ELR (cell line): ENCODE data around the gene RNF41.

Experiments
- DNase-seq: peaks from one replicate; pipeline ENCODE4 v3.0.0-alpha.2; 2015; ENCODE audit warnings: low read depth

Gene RNF41

GRCh38 chr12:56208006-56208405 lies 13.7 kb downstream of the RNF41 start:
- no peak for DNase-seq

DNA sequence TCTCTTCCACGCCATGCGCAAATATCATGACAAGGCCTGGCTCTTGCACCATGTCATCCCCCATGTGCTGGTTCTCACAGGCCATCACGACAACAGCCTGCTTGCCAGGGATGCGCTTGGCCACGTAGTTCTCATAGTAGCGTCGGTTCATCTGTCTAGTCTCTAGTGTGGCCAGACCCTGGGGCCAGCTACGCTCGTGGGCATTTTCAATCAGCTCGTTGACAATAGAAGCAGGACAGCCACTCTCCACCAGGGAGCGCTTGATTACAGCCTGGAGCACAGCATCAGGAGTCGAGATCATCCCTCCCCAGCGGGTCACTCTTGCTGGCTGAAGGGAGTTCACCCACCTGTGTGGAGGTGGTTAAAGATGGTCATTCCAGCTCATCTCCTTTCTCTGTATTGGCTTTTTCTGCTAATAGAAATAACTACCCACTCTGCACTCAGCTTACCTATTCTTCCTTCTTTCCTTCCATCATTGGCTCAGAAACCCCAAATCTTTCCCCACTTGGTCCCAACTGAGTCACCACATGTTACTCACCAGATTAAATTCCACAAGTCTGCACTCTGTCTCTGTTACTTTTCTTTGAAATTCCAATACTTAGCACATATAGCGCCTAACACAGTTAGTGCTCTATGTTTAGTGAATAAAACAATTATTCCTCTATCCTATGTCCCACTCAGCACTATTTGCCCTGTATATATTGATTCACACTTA lies 15.1 kb downstream of the RNF41 start:
- peak; percentile 76 for DNase-seq

GRCh38 chr12:56205445-56205844 lies 16.3 kb downstream of the RNF41 start:
- DNase-seq = no peak

DNA sequence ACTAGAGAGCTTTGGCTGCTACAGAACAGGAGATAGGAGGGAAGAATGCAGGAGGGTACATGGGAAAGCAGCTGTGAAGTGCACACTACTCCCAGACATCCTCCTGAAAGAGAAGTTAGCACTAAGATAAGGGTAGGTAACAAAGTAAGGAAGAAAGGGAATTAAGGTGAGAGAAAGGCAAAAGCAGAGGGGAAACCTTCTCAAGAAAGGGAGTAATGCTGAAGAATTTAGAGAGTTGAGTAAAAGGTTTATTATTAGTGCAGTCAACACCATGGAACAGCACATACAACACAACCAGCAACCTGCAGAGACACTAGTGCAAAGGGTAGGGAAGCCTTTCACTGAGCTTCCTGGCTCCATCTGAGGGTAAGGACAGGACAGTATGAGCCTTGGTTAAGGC lies 17.4 kb downstream of the RNF41 start:
- DNase-seq = no peak

DNA sequence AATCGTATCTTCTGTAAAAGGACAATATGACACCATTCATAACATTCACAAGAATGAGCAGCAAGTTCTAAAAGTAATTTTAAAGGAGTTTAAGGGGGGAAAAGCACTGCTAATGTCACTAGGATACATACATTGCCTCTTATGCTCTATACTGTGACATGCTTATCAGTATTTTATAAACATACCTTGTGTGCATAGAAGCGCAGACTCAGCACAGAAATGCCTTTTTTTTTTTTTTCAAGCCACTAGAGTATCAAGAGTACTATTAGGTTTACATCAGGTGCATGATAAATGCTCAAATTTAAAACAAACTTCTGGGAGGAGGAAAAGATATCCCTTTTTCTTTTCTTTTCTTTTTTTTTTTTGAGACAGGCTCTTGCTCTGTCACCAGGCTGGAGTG lies 18.9 kb downstream of the RNF41 start:
- no peak for DNase-seq

DNA sequence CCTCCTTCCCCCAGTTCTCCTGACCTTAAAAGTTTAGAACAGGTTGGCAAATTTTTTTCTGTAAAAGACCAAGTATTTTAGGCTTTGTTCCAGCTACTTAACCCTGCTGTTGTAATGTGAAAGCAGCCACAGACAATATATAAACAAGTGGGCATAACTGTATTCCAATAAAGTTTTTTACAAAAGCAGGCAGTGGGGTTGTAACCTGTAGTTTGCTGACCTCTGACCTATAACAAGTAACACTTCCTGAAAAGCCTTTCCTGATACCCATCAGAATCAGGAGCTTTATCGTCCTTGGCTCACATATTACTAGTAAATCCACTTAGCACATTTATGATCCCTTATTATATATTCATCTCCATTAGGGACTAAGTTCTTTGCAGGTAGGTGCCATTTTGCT lies 19.4 kb downstream of the RNF41 start:
- DNase-seq = no peak

DNA sequence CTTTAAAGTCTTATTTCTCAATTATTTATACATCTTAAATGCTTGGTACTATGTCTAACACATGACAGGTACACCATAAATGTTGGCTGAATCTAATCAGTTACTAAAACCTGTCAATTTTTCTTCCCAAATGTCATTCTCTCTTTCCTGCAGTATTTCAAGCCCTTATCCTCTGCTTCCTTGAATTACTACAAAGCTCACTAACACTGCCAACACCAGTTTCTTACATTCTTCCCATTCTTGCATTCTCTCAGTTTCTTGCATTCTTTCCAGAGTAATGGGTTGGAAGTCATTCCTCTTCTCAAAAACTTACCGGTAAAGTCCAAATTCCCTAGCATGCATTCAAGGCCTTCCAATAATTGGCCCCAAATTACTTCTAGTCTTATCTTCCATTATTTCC lies 22.9 kb downstream of the RNF41 start:
- DNase-seq = no peak

DNA sequence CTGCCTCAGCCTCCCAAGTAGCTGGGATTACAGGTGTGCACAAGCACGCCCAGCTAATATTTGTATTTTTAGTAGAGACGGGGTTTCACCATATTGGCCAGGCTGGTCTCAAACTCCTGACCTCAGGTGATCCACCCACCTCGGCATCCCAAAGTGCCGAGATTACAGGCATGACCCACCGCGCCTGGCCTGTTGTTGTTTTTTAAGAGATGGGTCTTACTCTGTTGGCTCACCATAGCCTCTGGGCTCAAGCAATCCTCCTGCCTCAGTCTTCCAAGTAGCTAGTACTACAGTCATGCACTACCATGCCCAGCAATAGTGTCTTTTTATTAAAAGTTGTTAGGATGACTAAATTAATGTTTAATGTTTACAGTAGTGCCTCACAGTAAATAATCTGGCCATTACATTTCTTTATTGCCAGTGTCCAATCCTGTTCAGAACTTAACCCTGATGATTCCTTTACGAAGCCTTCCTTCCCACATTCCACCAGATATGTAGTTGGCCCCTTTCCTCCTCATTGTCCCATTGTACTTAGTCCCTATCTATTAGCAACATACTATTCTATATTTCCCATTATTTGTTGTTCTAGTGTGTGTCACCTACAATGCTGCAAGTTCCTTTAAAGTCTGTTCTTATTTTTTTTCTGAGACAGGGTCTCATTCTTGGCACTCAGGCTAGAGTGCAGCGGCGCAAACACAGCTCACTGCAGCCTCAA lies 23.6 kb downstream of the RNF41 start:
- DNase-seq = no peak

DNA sequence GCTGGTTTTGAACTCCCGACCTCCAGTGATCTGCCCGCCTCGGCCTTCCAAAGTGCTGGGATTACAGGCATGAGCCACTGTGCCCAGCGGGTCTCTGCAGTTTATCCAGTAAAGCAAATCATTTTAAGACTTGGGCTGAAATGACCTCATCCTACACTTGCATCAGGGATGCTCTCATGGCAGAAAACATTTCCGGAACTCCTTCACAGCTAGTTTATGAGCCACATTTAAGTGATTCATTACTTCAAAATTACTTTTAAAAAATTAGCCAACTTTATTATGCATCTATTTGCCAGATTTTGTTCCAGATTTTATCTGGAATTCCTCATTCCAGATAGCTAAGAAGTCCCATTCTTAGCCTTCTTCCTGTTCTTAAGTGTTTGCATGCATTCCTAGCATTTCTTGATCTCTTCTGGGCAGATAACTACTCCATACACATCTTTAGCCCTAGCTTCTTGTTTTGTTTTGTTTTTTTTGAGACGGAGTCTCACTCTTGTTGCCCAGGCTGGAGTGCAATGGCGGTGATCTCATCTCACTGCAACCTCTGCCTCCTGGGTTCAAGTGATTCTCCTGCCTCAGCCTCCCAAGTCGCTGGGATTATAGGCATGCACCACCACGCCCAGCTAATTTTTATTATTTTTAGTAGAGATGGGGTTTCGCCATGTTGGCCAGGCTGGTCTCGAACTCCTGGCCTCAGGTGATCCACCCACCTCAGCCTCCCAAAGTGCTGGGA lies 24.7 kb downstream of the RNF41 start:
- peak; percentile 95 for DNase-seq

DNA sequence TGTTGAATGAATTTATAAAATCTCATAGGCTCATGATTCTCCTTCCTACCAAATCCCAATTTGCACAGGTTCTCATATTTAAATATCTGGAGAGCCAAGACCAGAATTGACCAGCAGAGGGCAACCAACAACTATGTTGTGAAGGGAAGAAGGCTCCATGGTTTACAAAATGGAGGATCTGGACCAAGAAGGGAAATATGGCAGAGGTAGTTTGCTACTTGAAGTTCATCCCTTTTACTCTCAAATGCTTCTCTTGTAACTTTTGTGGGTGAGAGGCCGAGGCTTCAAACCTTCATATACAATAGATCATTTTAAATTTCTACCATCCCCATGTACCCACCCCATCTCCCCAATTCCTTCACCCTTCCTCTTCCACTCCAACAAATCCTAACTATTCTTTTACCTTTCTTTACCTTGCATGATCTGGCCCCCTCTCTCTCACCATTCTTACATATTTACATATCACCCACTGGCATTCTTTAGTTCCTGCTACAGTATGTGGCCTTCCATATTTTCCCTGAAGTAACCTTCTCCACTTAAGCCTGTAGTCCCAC lies 28.6 kb downstream of the RNF41 start:
- peak; percentile 93 for DNase-seq

GRCh38 chr12:56192582-56192981 lies 29.1 kb downstream of the RNF41 start:
- DNase-seq = no peak

GRCh38 chr12:56190695-56191155 lies 31.0 kb downstream of the RNF41 start:
- no peak for DNase-seq

- peak; percentile 87 for DNase-seq
Observed at GRCh38 chr12:56189918-56190694, 31.6 kb downstream of the RNF41 start.

DNA sequence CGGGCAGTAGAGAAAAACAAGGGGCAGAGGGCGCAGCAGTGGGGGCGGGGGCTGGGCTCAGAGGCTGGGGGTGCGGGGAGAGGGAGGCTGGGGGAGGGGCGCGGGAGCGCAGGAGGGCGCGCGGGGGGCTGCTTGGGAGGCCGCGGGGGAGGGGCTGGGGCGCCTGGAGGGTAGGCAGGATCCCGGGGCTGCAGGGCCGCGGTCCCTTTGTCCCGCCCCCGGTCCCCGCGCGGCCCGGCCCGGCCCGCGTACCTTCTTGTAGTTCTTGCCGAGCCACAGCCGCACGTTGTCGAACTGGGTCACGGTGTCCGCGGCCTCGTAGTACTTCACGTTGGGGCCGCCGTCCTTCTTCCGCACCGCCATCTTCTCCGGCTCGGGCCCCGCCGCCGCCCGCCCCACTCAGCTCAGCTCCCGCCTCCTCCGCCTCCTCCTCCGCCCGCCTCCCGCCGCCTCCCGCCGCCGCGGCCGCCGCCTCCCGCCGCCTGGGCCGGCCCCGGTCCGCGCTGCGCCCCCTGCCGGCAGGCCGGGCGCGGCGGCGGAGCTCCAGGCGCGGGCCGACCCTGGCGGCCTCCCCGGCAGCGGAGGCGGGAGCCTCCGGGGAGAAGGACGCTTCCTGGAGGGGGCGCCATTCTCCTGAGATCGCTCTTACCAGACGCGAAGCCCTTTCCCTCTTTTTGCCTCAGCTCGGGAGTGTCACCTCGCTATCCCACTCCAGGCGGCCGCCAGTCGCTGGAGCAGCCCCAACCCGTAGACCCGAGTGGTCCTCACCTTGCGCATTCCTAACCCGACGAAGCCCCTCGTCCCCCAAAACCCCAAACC lies 32.4 kb downstream of the RNF41 start, which contains the start of gene SMARCC2:
Gene SMARCC2 (minus strand): TSS at position 385 of the 819 bp plus-strand sequence. CDS start 22 bp downstream, at position 363.
- peak; percentile 92 for DNase-seq

- DNase-seq = peak; percentile 29
Observed at GRCh38 chr12:56188778-56189098, 33.0 kb downstream of the RNF41 start.

DNA sequence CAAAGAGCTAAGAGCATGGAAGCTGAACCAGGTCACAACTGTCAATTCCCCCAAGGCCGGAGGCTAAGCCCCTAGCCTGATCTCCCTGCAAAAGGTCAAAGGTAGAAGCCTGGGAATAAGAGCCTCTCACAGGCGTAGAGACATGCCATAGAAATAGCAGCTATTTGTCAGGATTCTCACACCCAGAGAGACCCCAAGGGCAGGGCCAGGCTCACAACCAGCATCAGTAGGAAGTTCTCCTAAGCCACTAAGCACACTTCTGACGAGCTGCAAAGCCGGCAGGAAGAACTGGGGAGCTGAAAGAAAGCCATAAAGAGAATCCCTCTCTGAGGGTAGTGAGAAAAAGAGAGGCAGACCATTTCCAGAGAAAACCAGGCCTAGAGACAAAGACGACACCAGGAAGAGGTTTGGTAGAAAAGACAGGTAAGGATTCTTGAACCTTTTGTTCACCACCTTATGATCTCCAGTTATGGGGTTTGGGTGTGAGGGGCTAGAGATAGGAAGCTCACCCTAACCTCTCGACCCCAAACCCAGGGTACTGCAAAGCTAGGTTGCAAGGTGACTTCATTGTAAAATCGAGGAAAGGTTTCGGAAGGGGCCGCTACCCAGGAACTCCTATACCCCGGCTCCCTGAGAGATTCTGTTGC lies 33.5 kb downstream of the RNF41 start:
- DNase-seq = peak; percentile 37

- no peak for DNase-seq
Observed at GRCh38 chr12:56186957-56187356, 34.8 kb downstream of the RNF41 start.

GRCh38 chr12:56178347-56178746 lies 43.4 kb downstream of the RNF41 start:
- DNase-seq = no peak

GRCh38 chr12:56172839-56173238 lies 48.9 kb downstream of the RNF41 start:
- no peak for DNase-seq

DNA sequence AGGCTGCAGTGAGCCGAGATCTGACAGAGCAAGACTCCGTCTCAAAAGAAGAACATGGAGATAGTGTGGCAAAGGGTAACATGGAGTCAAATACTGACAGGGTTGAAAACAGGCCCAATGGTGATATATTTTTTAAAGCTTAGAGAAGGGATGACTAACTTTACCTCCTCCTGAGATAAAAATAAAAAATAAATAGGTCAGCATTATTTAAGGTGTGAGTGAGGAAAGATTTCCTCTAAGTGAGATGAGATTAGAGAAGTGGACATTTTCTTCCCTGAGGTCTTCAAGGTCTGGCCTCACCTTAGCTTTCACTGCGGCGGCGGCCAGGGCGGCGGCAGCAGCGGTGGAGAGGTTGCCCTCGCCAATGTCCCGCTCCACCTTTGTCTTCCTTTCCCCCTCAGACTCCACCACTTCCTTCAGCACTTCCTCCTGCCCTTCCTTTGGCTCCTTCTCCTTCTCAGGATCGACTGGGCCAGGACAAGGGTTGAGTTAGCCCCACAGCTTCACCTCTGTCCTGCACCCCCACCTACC lies 52.4 kb downstream of the RNF41 start:
- no peak for DNase-seq
